ENCODE data around the gene PACS2.
"Not testable (repeated sequence)": the region's sequence is repeated elsewhere in the genome, so short reads cannot be mapped to it uniquely, and the experiment has no call there.

The PACS2 gene

GRCh38 chr14:105357626-105358025, 43.1 kb downstream of the PACS2 start:
- Histone ChIP-seq H2AFZ (ENCODE audit: low read depth, low read length) (no peak overlapping the region), H3K36me3 (ENCODE audit: insufficient read depth, low read length) (peaks cover 28% of the 10 kb centered on the region), H3K4me1 (ENCODE audit: insufficient read depth, low read length) (no peaks in the 10 kb centered on the region), H3K4me3 (ENCODE audit: low read length) (no peak overlapping the region), H3K27me3 (ENCODE audit: insufficient read depth, low read length) (no peaks in the 10 kb centered on the region), H3K9me3 (ENCODE audit: low read length) (no peaks in the 10 kb centered on the region)

- no peaks in the 10 kb centered on the region for H3K27me3 ChIP-seq (ENCODE audit: insufficient read depth, low read length)
- H3K36me3 ChIP-seq (ENCODE audit: insufficient read depth, low read length): peaks cover 28% of the 10 kb centered on the region
- no peaks in the 10 kb centered on the region for H3K4me1 ChIP-seq (ENCODE audit: insufficient read depth, low read length)
- no peak overlapping the region for H3K4me3 ChIP-seq (ENCODE audit: low read length)
- H2AFZ ChIP-seq (ENCODE audit: low read depth, low read length): no peak overlapping the region
- H3K9me3 ChIP-seq (ENCODE audit: low read length): no peaks in the 10 kb centered on the region
Observed at GRCh38 chr14:105358140-105358846, 43.7 kb downstream of the PACS2 start.

DNA sequence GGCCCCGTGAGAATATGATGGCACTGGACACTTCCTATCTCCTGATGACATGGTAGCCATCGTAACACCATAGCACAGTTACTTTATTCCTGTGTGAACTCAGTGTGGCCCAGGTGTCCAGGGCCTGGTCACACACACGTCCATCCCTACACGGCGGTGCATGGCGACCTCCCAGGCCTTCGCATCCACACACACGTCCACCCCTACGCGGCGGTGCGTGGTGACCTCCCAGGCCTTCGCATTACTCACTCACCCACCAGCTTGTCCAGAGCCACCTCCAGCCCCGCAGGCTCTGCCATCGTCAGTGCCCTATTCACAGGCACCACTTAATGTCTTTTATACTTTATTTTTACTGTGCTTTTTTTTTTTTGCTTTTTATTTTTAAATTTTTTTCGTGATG, 44.4 kb downstream of the PACS2 start:
- Histone ChIP-seq H3K4me3 (ENCODE audit: low read length) (no peak overlapping the region), H2AFZ (ENCODE audit: low read depth, low read length) (no peak overlapping the region)

GRCh38 chr14:105361412-105361811, 46.9 kb downstream of the PACS2 start:
- peaks cover 21% of the 10 kb centered on the region for H3K36me3 ChIP-seq (ENCODE audit: insufficient read depth, low read length)
- H3K27me3 ChIP-seq (ENCODE audit: insufficient read depth, low read length); H3K4me3 ChIP-seq (ENCODE audit: low read length); H3K4me1 ChIP-seq (ENCODE audit: insufficient read depth, low read length); H2AFZ ChIP-seq (ENCODE audit: low read depth, low read length); H3K9me3 ChIP-seq (ENCODE audit: low read length): not testable (repeated sequence)

More for the DNA sequence above, 44.4 kb downstream of the PACS2 start:
- no peaks in the 10 kb centered on the region for H3K27me3 ChIP-seq (ENCODE audit: insufficient read depth, low read length)
- no peaks in the 10 kb centered on the region for H3K9me3 ChIP-seq (ENCODE audit: low read length)
- no peaks in the 10 kb centered on the region for H3K4me1 ChIP-seq (ENCODE audit: insufficient read depth, low read length)
- peaks cover 26% of the 10 kb centered on the region for H3K36me3 ChIP-seq (ENCODE audit: insufficient read depth, low read length)

DNA sequence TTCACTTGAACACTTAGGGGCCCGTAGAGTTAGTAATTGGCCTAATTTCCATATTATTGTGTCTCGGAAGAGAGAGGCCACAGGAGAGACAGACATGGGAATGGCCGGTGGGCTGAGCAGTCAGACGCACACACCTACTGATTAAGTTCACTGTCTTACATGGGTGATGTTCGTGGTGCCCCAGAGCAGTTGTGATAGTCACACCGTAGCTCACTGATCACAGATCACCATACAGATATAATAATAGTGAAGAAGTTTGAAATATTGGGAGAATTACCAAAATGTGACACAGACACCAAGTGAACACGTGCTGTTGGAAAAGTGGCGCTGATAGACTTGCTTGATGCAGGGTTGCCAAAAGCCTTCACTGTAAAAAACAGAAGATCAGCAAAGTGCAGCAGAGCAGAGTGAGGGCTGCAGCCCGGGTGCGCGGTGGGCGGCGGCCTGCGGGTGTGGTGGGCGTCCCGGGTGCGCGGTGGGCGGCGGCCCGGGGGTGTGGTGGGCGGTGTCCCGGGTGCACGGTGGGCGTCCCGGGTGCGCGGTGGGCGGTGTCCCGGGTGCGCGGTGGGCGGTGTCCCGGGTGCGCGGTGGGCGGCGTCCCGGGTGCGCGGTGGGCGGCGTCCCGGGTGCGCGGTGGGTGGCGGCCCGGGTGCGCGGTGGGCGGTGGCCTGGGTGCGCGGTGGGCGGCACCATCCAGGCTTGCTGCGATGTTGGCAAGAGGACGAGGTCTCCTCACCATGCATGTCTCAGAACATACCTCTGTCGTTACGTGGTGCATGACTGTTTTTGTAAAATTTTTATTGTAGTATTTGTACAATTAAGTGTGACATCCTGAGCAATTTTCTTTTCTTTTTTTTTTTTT, 49.5 kb downstream of the PACS2 start:
- no peak overlapping the region for H3K4me3 ChIP-seq (ENCODE audit: low read length)
- H3K36me3 ChIP-seq (ENCODE audit: insufficient read depth, low read length): peaks cover 34% of the 10 kb centered on the region
- H3K27me3 ChIP-seq (ENCODE audit: insufficient read depth, low read length): no peaks in the 10 kb centered on the region
- no peaks in the 10 kb centered on the region for H3K9me3 ChIP-seq (ENCODE audit: low read length)
- no peaks in the 10 kb centered on the region for H3K4me1 ChIP-seq (ENCODE audit: insufficient read depth, low read length)
- H2AFZ ChIP-seq (ENCODE audit: low read depth, low read length): no peak overlapping the region

- no peak overlapping the region for H2AFZ ChIP-seq (ENCODE audit: low read depth, low read length)
- H3K9me3 ChIP-seq (ENCODE audit: low read length): no peaks in the 10 kb centered on the region
- no peak overlapping the region for H3K4me3 ChIP-seq (ENCODE audit: low read length)
- H3K4me1 ChIP-seq (ENCODE audit: insufficient read depth, low read length): no peaks in the 10 kb centered on the region
- peaks cover 33% of the 10 kb centered on the region for H3K36me3 ChIP-seq (ENCODE audit: insufficient read depth, low read length)
- H3K27me3 ChIP-seq (ENCODE audit: insufficient read depth, low read length): no peaks in the 10 kb centered on the region
Observed at GRCh38 chr14:105365101-105365500, 50.6 kb downstream of the PACS2 start.

GRCh38 chr14:105365681-105366080, 51.1 kb downstream of the PACS2 start:
- Histone ChIP-seq H3K27me3 (ENCODE audit: insufficient read depth, low read length) (no peaks in the 10 kb centered on the region), H2AFZ (ENCODE audit: low read depth, low read length) (no peak overlapping the region), H3K36me3 (ENCODE audit: insufficient read depth, low read length) (peaks cover 30% of the 10 kb centered on the region), H3K4me1 (ENCODE audit: insufficient read depth, low read length) (no peaks in the 10 kb centered on the region), H3K4me3 (ENCODE audit: low read length) (no peak overlapping the region), H3K9me3 (ENCODE audit: low read length) (no peaks in the 10 kb centered on the region)

DNA sequence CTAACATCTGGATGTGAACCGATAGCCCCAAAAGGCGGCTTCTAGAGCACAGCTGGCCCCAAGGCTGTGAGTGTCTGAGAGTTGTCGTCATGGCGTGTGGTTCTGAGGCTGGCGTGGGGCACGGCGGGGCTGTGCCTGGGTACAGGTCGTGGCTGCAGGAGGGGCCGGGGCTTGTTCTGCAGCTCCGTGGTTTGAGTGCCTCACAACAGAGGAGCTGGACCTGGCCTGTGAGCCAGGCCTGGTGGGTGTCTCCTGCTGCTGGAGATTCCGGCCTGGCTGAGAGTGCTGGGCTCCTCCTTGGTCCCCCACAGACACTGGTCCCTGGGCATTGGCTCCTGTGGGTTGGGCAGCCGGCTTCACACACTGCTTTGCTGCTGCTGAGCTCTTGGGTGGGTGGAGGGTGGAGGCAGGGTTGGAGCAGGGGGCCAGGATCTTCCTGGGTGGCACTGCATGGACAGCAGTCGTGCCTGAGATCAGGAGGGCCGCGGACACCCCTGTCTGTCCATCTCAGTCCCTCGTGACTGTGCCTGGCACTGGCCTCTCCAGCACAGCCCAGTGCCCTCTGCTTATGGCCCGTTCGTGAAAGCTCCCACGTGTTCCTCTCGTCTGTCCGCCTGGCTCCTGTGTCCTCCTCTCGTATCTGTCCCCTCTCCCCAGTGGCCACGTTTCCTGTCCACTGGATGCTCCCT, 52.0 kb downstream of the PACS2 start:
- Histone ChIP-seq H2AFZ (ENCODE audit: low read depth, low read length) (no peak overlapping the region), H3K4me3 (ENCODE audit: low read length) (no peak overlapping the region), H3K9me3 (ENCODE audit: low read length) (no peaks in the 10 kb centered on the region), H3K27me3 (ENCODE audit: insufficient read depth, low read length) (no peaks in the 10 kb centered on the region), H3K4me1 (ENCODE audit: insufficient read depth, low read length) (no peaks in the 10 kb centered on the region), H3K36me3 (ENCODE audit: insufficient read depth, low read length) (peaks cover 27% of the 10 kb centered on the region)

DNA sequence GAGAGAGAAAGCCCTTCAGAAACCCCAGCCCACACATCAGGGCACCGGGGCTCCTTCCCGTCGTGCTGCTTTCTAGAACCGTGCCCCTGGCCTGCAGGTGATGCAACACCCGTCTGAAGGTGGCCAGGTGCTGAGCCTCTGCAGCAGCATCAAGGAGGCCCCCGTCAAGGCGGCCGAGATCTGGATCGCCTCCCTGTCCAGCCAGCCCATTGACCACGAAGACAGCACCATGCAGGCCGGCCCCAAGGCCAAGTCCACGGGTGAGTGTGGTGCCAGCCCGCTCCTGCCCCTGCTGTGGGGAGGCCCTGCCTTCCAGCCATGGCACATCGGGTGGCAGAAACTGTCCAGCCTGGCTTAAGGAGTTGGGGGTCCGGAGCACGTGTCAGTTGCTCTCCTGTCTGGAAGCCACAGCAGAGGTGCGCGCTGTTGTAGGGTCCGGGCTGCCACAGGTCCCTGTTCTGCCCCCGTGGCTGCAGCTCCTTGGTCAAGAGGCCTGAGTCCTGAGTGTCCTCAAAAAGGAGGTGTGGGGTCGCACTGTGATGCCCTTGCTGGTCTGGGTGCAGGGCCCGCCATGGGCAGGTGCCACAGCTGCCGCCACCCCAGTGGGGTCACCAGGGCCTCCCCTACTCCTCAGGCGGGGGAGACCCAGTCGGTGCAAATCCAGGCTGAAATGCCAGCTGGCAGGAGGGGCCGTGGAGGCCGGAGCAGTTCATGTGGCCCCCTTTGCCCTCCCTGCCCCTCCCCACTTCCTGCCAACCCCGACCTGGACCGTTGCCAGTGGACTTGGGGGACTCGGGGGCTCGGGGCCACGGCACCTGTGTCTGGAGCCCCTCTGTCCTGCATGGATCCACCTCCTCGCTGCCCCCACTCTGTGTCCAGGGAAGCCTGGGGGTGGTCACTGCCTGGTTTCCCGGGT, 52.8 kb downstream of the PACS2 start:
- Histone ChIP-seq H3K9me3 (ENCODE audit: low read length) (no peaks in the 10 kb centered on the region), H3K27me3 (ENCODE audit: insufficient read depth, low read length) (no peaks in the 10 kb centered on the region), H3K36me3 (ENCODE audit: insufficient read depth, low read length) (peaks cover 31% of the 10 kb centered on the region), H3K4me1 (ENCODE audit: insufficient read depth, low read length) (no peaks in the 10 kb centered on the region), H3K4me3 (ENCODE audit: low read length) (no peak overlapping the region), H2AFZ (ENCODE audit: low read depth, low read length) (no peak overlapping the region)

- no peak overlapping the region for H3K4me3 ChIP-seq (ENCODE audit: low read length)
- no peaks in the 10 kb centered on the region for H3K27me3 ChIP-seq (ENCODE audit: insufficient read depth, low read length)
- peaks cover 31% of the 10 kb centered on the region for H3K36me3 ChIP-seq (ENCODE audit: insufficient read depth, low read length)
- no peaks in the 10 kb centered on the region for H3K4me1 ChIP-seq (ENCODE audit: insufficient read depth, low read length)
- no peak overlapping the region for H2AFZ ChIP-seq (ENCODE audit: low read depth, low read length)
- no peaks in the 10 kb centered on the region for H3K9me3 ChIP-seq (ENCODE audit: low read length)
Observed at GRCh38 chr14:105368032-105368417, 53.5 kb downstream of the PACS2 start.

GRCh38 chr14:105368426-105368825, 53.9 kb downstream of the PACS2 start:
- Histone ChIP-seq H3K4me1 (ENCODE audit: insufficient read depth, low read length) (no peaks in the 10 kb centered on the region), H3K9me3 (ENCODE audit: low read length) (peaks cover 3% of the 10 kb centered on the region), H3K36me3 (ENCODE audit: insufficient read depth, low read length) (peaks cover 31% of the 10 kb centered on the region), H3K4me3 (ENCODE audit: low read length) (no peak overlapping the region), H3K27me3 (ENCODE audit: insufficient read depth, low read length) (no peaks in the 10 kb centered on the region), H2AFZ (ENCODE audit: low read depth, low read length) (no peak overlapping the region)

DNA sequence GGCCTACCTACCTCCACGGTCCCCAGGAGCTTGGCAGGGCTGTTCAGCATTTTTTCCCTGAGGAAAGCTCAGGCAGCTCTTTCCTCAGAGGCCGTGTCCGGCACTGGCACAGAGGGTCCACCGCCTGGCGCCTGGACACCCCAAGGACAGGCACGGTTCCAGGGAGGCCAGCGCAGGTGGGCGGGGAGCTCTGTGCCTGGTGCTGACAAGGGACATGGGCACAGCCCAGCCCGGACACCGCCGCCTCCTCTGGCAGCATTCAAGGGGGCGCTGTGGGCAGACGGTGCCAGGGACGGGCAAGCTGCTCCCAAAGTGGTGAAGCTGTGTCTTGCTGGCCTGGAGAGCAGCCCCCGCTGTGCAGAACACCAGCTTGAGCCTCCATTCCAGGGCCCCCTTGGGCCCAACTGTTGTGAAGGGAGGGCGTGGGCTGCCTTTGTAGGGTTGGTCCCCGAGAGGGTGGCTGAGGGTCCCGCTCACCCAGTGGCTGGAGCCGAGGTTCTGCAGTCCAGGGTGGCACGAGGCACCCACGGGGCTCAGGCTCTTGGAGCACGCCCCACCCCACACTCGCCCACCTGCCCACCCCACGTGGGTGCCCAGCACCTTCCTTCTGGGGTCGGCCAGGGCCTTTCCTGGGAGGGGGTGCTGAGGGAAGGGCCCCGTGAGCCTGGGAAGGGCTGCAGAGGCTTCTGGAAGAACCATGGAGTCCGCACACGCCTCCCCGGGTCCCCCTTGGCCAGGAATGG, 54.5 kb downstream of the PACS2 start:
- peaks cover 31% of the 10 kb centered on the region for H3K36me3 ChIP-seq (ENCODE audit: insufficient read depth, low read length)
- peaks cover 3% of the 10 kb centered on the region for H3K9me3 ChIP-seq (ENCODE audit: low read length)
- no peaks in the 10 kb centered on the region for H3K27me3 ChIP-seq (ENCODE audit: insufficient read depth, low read length)
- H2AFZ ChIP-seq (ENCODE audit: low read depth, low read length): no peak overlapping the region
- no peaks in the 10 kb centered on the region for H3K4me1 ChIP-seq (ENCODE audit: insufficient read depth, low read length)
- no peak overlapping the region for H3K4me3 ChIP-seq (ENCODE audit: low read length)
